Kidney epithelial cell (primary cell): Measurements from ENCODE around the gene ELOVL7. TPM values are rescaled to one million over a fixed set of nuclear protein-coding genes. Genes with fewer than 3 reads are reported as not detected.
"Not testable (repeated sequence)": the region's sequence is repeated elsewhere in the genome, so short reads cannot be mapped to it uniquely, and the experiment has no call there.

Experiments used
- DNase-seq: peaks from one replicate; pipeline ENCODE4 v3.0.0-alpha.2; 2010; ENCODE audit warnings: low read depth
- H3K27me3 ChIP-seq: 2 replicates; pipeline ENCODE4 v1.6.0; 2011; ENCODE audit warnings: low read length; ENCODE audit not compliant: control insufficient read depth, insufficient read depth
- H3K36me3 ChIP-seq: 2 replicates; pipeline ENCODE4 v1.5.1; 2011; ENCODE audit warnings: low read length; ENCODE audit not compliant: control insufficient read depth, insufficient read depth
- H3K4me3 ChIP-seq: 2 replicates; pipeline ENCODE4 v1.5.1; 2011; ENCODE audit warnings: low read depth, mild to moderate bottlenecking, control low read depth, low read length
- CTCF ChIP-seq: IDR thresholded peaks from 2 replicates; pipeline ENCODE4 v1.5.1; 2011; ENCODE audit warnings: mild to moderate bottlenecking, moderate library complexity, low read length, control low read depth, inconsistent platforms; ENCODE audit not compliant: insufficient read depth, poor library complexity, severe bottlenecking
- total RNA-seq: library from RNA; depleted of rRNA; stranded (reverse); fragments of >200 nt; gene quantifications from 2 replicates; pipeline ENCODE4 v1.2.3, GENCODE V29; 2015

The ELOVL7 gene
- total RNA-seq, 1 donor from 2014 or later, result 35.3 TPM

GRCh38 chr5:60887096-60887495 lies 43.0 kb upstream of the ELOVL7 start:
- Histone ChIP-seq H3K36me3 (no peaks in the 10 kb centered on the region), H3K4me3 (no peak overlapping the region), H3K27me3 (no peaks in the 10 kb centered on the region)
- DNase-seq, result no peak
- TF ChIP-seq CTCF, result no peak

GRCh38 chr5:60886158-60886557 lies 42.1 kb upstream of the ELOVL7 start:
- Histone ChIP-seq H3K36me3 (no peaks in the 10 kb centered on the region), H3K4me3 (no peak overlapping the region), H3K27me3 (no peaks in the 10 kb centered on the region)
- TF ChIP-seq CTCF, result no peak
- DNase-seq, result no peak

GRCh38 chr5:60883229-60883628 lies 39.2 kb upstream of the ELOVL7 start:
- H3K4me3 ChIP-seq, result no peak overlapping the region
- DNase-seq, result no peak
- H3K27me3 ChIP-seq, result no peaks in the 10 kb centered on the region
- no peaks in the 10 kb centered on the region for H3K36me3 ChIP-seq
- TF ChIP-seq CTCF, result peak; percentile 41

- H3K4me3 ChIP-seq, result no peak overlapping the region
- H3K36me3 ChIP-seq, result no peaks in the 10 kb centered on the region
- no peaks in the 10 kb centered on the region for H3K27me3 ChIP-seq
- no peak for DNase-seq
- TF ChIP-seq CTCF, result no peak
Measured at GRCh38 chr5:60872892-60873291, 28.8 kb upstream of the ELOVL7 start.

- no peak for DNase-seq
- Histone ChIP-seq H3K36me3 (no peaks in the 10 kb centered on the region), H3K4me3 (no peak overlapping the region), H3K27me3 (no peaks in the 10 kb centered on the region)
- TF ChIP-seq CTCF, result no peak
Measured at GRCh38 chr5:60870857-60871256, 26.8 kb upstream of the ELOVL7 start.

- not testable (repeated sequence) for DNase-seq, H3K27me3 ChIP-seq, H3K36me3 ChIP-seq, H3K4me3 ChIP-seq
Measured at GRCh38 chr5:60860572-60860971, 16.5 kb upstream of the ELOVL7 start.
